GM19328 (cell line): ENCODE results near the gene MAP1B.

ENCODE experiments used
- ATAC-seq: cut with Tn5 transposase; IDR thresholded peaks from one replicate; pipeline ENCODE4 v1.9.1; 2021; ENCODE audit warnings: mild to moderate bottlenecking, moderate library complexity; ENCODE audit not compliant: unreplicated experiment

The MAP1B gene

DNA sequence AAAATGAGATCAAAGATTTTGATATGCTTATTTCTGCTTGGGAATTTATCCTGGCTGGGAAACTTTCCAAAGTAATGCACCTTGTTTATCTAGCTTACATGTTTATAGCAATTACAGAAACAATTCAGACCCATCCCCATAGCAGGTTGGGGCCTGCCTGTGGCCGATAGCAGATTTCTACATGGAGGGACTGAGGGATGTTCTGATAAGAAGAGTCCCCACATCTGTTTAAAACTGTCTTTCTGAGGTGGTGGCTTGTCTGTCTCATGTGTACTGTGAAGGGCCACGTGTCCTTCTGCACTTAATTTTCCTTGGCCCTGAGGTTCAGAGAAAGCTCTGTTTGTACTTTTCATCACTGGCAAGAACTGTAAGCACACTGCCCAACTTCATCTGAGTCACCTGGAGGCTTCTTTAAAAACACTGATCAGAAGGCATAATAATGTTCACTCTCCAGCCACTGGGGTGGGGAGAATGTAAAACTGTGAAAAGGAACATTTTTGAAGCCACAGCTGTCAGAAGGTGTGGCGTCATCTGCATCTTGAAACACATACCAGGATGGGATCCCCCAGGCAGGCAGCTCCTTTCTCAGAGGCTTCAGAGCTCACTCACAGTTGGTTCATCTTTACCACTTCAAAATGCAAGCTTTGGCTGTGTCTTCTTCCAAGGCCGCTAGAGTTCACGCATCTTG, 80.3 kb downstream of the MAP1B start:
- ATAC-seq, result no peak

DNA sequence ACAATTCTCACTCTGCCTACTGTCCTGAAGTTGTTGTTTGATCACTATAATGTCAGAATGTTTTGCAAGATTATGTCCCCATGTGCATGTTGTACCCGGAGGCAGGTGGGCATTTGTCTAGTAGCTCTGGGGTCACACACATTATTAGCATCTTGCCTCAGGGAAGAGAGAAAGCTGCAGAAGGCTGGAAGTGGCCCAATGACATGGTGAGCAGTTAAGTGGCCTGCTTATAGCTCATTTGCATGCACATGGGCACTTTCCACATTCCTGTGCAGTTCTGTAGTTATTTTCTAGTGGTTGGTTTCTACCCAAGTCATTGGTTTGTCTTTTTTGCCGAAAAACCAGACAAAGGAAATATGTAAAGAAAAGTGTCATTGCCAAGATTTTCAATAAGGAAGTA, 80.9 kb downstream of the MAP1B start:
- no peak for ATAC-seq

DNA sequence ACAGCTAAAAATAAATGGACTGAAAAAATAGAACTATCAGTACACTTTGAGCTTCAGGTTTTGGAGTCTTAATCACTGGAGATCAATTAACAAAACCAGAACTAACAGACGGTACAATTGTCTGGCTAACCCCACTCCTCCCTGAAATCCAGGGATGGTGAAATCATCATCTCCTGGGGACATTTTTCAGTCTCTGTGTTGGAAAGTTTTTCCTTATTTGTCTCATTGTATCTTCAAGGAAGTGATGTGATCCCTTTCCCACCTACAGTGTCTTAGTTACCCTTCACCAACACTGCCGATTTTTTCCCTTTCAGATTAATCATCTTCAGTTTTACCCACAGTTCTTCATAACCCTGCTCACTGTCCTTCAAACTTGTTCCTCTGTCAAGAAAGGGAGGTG, 81.9 kb downstream of the MAP1B start:
- no peak for ATAC-seq

DNA sequence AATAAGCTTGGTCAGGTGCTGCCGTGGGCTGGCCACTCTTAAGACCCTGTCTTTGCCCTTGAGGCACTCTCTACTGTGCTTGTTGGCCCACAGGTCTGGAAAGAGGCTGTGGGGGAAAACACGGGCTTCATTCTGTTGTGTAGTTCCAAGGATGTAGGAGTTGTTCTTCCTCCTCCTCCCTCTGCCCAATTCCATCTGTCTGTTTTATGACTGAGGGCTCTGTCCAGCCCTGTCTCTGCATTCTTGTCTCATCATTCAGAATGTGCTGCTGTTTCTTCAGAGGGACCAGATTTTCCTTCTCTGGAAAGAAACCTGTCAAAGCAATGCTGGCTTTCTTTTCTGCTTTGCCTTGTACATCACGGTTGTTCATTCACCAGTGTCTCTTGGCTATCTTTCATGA, 84.1 kb downstream of the MAP1B start:
- no peak for ATAC-seq

DNA sequence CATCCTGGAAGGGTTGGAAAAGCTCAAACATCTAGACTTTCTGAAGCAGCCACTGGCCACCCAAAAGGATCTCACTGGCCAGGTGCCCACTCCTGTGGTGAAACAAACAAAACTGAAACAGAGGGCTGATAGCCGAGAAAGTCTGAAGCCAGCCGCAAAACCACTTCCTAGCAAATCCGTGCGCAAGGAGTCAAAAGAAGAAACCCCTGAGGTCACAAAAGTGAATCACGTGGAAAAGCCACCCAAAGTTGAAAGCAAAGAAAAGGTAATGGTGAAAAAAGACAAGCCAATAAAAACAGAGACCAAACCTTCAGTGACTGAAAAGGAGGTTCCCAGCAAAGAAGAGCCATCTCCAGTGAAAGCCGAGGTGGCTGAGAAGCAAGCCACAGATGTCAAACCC, 87.6 kb downstream of the MAP1B start:
- peak; percentile 82 for ATAC-seq

DNA sequence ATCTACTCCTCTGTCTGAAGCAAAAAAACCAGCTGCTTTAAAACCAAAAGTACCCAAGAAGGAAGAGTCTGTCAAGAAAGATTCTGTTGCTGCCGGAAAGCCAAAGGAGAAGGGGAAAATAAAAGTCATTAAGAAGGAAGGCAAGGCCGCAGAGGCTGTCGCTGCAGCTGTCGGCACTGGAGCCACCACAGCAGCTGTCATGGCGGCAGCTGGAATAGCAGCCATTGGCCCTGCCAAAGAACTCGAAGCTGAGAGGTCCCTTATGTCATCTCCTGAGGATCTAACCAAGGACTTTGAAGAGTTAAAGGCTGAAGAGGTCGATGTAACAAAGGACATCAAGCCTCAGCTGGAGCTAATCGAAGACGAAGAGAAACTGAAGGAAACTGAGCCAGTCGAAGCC, 88.3 kb downstream of the MAP1B start:
- no peak for ATAC-seq

DNA sequence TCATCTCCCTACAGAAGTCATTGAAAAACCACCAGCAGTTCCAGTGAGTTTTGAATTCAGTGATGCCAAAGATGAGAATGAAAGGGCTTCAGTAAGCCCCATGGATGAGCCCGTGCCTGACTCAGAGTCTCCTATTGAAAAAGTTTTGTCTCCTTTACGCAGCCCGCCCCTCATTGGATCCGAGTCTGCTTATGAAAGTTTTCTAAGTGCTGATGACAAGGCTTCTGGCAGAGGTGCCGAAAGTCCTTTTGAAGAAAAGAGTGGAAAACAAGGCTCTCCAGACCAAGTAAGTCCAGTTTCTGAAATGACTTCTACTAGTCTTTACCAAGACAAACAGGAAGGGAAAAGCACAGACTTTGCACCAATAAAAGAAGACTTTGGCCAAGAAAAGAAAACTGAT, 90.1 kb downstream of the MAP1B start:
- ATAC-seq, result no peak

DNA sequence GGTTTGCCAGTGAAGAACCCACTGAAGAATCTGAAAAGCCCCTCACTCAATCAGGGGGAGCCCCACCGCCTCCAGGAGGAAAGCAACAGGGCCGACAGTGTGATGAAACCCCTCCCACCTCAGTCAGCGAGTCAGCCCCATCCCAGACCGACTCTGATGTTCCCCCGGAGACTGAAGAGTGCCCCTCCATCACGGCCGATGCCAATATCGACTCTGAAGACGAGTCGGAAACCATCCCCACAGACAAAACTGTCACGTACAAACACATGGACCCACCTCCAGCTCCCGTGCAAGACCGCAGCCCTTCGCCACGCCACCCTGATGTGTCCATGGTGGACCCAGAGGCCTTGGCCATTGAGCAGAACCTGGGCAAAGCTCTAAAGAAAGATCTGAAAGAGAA, 92.4 kb downstream of the MAP1B start:
- ATAC-seq, result no peak

DNA sequence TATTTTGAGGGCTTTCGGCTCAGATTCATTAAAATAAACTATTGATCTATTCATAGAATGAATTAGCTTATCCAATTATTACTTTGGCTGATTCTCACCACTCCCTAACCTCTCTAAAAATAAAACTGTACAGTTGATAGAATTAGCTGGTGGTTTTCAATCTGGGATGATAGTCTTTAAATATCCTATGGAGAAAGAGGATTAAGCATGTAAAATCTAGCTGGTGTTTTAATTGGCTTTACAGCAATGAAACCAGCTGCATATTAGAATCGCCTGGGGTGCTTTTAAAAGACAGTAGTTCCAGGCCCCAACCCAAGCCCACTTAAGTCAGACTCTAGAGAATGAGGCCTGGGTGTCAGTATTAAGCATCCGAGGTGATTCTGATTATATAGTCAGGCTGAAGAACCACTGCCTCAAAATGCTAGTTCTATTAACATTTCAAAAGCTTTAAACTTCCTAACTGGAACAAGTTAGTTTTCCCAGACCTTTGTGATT, 95.1 kb downstream of the MAP1B start:
- ATAC-seq, result no peak

DNA sequence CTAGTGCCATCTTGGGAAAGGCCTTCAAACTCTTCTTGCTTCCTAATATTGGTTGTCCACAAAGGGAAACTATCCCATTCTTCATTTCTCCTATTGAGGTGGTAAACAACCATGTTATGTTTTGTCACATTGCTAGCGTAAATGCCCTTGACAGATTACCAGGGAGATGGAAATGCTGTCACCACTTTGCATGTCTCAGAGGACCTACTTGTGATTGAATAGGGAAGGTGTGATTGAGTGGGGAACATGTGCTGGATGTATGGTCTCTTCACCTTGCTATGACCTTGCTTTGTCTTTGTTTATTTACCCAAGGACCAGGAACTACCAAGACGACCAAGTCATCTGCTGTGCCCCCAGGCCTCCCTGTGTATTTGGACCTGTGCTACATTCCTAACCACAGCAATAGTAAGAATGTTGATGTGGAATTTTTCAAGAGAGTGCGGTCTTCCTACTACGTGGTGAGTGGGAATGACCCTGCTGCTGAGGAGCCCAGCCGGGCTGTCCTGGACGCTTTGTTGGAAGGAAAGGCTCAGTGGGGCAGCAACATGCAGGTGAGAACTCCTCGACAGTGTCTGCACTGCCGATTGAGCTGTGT, 96.1 kb downstream of the MAP1B start:
- ATAC-seq, result no peak

DNA sequence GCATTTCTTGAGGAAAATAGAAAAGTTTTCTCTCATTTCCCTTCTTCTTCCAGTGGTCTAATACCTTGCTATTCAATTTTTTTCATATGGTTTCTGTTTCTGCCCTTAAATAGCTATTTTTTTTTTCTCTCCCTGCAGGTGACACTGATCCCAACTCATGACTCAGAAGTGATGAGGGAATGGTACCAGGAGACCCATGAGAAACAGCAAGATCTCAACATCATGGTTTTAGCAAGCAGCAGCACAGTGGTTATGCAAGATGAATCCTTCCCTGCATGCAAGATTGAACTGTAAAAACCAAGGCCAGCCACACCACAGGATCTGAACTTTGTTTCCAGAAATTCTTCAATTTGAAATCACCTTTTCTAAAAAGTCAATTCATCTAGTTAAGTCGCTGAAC, 97.7 kb downstream of the MAP1B start:
- ATAC-seq, result no peak

DNA sequence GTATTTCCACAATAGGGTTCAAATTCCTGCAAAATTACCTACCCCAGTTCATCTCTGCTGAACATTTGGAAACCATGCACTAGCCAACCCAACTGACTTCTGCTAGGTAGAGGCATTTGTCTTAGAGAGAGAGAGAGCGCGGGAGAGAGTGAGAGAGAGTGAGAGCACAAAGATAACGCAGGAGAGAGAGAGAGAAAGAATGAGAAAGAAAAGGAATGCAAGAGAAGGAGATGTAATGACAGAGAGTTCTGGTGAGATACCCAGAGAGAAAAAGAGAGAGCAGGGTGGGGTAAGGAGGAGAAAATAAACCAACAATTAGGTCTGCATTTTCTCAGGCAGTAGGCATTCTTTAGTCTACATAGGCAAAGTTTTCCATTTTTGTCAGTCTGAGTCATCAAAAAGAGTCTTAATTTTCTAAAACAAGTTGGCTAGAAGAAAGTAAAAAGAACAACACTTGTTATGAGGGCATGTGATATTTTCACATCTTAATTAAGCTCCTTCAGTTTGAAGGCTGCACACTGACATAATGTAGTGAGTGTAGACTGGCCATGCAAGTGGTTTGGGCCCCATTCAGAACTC, 98.2 kb downstream of the MAP1B start:
- ATAC-seq, result no peak

DNA sequence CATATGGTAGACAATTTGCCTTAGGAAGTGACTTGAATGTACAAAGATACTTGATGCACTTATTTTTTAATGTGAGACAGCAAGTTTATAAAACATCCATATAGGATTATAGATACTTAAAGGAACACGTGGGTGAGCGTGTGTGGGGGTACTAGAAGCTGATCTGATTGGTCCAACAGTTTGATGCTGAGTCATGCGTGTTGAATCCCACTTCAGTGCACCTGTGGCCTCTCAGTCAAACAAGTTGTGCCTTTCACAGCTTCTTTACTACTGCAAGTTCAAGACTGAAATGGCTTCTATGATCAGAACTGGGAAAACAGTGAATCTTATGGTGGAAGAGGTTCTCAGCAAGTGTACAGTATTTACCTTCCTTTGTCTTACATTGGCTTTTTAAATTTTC, 98.9 kb downstream of the MAP1B start:
- no peak for ATAC-seq

DNA sequence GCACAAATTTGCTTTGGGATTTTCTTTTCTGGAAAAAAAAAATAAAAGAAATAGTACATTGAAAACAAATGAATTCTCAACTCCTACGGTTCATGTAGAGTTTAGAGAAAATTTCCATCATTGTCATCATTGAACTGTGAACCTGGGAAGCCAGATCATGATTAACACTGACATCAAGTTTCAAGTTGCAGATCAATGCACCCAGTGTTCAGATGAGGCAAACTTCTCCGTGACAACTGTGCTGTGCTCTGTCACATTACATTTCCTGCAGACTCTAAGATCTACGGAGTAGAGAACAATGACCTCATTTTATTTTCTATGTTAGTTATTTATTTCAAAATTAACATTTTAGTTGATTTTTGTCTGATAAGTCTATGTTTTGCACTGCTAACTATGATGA, 99.7 kb downstream of the MAP1B start:
- ATAC-seq, result no peak

DNA sequence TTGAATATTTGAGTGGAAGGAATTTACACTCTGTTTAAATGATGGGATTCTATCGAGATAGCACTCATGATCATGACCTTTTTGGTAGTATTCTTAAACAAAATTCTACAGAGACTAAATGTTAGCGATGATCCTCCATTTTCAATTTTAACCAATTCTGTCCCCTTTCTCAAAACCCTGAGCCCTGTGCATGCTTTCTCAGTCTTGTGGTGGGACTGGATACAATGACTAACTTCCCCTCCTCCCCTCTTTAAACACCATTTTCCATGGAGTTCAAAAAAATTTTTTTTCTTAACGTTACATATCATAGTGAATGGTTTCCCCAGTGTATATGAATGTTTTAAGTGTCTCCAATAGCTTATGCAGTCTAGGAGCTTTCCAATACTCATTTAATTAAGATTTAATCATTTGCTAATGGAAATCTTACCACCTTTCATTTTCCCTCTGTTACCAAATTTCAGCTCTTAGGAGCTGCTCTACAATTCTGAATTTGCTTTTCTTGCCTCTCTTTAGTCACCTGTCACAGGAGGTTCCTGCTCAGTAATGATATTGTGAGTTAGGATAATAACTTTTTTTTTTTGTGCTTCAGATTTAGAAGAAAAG, 101.2 kb downstream of the MAP1B start:
- no peak for ATAC-seq

DNA sequence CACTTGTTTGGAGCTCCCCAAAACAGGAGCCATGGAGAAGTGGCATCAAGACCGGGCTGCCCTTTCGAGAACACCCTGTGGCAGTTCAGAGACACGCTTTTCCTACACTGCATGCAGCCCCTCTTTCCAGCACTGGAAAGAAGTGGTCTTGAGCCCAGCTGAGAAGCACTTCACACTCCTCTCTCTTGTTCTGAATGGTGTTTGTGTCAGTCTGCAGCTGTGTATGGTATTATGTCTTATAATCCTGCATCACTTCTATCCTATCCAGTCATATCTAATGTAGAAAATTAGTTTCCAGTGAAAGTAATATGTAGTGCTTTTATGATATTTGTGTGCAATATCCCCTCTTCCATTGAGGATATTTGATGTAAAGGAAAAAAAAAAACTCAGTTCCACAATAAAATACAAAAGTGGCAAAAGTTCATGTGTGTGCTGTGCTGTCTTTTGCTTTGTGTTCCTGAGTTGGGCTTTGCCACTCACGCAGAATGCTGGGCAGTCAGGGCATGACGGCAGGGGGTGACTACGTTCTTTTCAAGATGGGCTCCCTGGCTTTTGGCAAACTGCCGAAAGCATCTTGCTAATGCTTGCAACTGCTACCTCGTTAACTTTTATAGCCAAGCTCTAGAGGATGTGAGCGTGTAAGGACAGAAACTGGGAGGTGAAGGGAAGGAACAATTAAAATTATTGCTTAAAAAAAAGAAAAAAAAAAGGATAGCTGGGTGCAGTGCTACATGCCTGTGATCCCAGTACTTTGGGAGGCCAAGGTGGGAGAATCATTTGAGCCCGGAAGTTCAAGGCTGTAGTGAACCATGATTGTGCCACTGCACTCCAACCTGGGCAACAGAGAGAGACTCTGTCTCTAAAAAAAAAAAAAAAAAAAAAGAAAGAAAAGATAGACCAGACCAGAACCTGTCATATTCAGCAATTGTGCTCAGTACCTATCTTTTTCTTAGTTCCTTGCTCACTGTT, 102.2 kb downstream of the MAP1B start:
- ATAC-seq, result no peak

DNA sequence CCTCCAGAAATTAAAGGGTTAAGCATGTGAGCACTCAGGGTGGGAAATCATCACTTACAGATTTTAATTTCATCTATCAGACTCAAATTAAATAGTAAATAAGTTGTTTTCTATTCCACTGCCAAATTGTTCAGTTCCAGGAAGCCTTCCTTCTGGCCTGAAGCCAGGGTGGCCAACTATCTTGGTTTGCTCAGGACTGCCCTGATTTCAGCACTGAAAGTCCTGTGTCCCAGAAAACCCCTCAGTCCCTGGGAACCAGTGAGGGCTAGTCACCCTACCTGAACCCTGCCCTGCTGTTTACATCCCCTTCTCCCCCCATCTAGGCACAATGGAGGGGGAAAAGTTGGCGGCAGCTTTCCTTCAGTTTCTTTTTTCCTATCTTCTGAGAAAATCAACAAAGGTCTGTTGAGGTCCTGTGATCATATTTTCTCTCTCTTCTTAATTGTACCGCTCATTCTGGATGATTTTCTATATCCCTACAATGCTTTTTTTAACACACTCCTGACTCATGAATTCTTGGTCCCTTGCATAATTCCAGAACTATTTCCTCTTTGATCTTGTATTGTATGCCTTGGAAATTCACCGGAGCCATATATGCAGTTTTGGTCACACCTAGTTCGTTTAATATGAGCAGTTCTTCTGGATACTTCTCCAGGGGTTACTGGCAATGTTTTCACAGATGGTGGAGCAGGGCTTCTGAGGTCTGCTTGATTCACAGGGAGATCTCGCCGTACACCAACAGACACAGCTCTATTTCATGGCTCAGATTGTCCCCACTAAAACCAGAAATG, 103.8 kb downstream of the MAP1B start:
- ATAC-seq, result no peak

DNA sequence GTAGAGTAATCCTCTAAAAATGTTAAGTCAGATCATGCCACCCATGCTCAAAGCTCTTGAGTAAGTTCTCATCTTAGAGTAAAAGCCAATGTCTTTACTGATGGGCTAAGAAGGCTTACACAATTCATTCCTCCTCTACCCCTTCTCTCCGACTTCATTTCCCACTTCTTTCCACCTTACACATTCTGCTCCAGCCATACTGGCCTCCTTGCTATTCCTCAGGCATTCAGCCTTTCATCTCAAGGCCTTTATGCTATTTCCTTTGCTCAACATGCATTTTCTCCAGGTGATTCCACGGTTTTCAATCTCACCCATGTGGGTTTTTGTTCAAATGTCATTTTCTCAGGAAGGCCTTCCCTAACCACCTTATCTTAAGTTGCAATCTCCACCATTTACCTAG, 104.9 kb downstream of the MAP1B start:
- ATAC-seq, result no peak

DNA sequence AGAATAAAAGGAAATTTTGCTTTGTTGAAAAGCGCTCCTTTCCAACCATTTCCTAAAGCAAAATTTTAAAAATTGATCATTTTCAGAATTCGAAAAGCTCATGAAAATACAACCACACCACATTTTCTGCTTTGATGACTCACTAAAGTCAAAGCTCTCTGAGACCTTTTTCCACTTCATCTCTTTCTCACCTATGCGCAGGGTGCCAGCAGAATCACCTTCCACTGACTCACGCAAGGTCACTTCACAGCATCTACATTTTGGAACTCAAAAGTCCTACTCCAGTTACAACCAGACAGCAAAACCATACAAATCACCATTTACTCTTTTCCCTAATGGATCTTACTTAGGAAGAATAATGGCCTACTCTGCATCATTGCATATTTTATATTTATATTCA, 106.2 kb downstream of the MAP1B start:
- ATAC-seq, result no peak

DNA sequence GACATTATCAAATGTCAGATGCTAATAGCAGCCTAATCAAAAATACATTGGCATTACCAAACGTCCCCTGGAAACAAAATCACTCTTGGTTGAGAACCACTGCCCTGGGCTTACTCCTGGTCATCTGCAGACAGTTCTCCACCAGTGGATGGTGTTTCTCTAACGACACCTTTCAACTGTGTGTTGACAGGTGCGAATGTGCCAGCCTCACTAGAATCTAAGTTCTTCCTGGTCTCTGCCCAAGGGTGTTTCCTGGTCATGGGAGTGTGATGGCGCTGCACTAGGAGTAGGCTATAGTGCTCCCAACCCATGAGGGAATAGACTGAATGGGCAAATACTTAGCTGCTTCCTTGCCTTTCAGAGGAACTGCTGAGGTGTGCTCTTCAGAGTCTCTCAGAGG, 106.9 kb downstream of the MAP1B start:
- no peak for ATAC-seq
